ENCODE data around the gene RNF138. TPM values are rescaled to one million over a fixed set of nuclear protein-coding genes. Genes with fewer than 3 reads are reported as not detected.
A peak's percentile ranks its signal among the peaks of the same experiment; 100 is the strongest.
"Not testable (repeated sequence)": the region's sequence is repeated elsewhere in the genome, so short reads cannot be mapped to it uniquely, and the experiment has no call there.

Gene RNF138
- total RNA-seq, 1 experiment from 2014 or later: 56.7 TPM

DNA sequence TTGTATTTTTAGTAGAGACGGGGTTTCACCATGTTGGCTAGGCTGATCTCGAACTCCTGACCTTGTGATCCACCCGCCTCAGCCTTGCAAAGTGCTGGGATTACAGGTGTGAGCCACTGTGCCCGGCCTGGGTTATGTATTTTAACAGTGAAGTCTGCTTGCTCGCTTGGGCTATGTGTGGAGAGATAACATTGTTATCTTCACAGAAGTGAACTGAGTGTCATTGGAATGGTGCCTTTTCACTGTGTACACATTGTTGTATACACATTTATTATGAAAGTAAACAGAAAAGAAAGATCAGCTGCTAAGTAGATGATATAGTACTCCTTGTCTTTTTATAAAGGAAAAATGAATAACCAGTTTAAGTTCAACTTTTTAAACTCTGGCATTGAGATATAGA is 30.4 kb downstream of the RNF138 start:
- DNase-seq (ENCODE audit: low read depth in 1 of 2, low spot score in 2 of 2): no peak
- Histone ChIP-seq H3K27me3 (replicated peaks) (no peaks in the 10 kb centered on the region), H3K27ac (no peak overlapping the region), H3K4me1 (replicated peaks) (no peaks in the 10 kb centered on the region), H3K36me3 (peaks cover 55% of the 10 kb centered on the region), H3K9me3 (replicated peaks) (no peaks in the 10 kb centered on the region), H3K4me3 (no peak overlapping the region)

DNA sequence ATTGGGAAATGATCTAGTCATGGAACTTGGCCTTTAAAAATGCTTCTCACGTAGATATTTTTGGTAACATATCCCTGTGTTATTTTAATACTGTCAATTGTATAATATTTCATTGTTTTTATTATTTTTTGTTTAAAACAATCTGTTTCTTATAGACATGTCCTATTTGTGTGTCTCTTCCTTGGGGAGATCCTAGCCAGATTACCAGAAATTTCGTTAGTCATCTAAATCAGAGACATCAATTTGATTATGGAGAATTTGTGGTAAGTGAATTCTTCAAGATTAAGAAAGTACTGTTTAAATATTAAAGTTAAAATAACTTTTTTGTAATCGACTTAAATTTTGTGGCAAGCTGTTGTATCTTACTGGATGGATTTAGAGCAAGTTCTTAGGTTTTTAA is 34.9 kb downstream of the RNF138 start:
- Histone ChIP-seq H3K27ac (no peak overlapping the region), H3K27me3 (replicated peaks) (no peaks in the 10 kb centered on the region), H3K4me1 (replicated peaks) (no peaks in the 10 kb centered on the region), H3K36me3 (peaks cover 54% of the 10 kb centered on the region), H3K4me3 (no peak overlapping the region), H3K9me3 (replicated peaks) (no peaks in the 10 kb centered on the region)
- DNase-seq (ENCODE audit: low read depth in 1 of 2, low spot score in 2 of 2): no peak

DNA sequence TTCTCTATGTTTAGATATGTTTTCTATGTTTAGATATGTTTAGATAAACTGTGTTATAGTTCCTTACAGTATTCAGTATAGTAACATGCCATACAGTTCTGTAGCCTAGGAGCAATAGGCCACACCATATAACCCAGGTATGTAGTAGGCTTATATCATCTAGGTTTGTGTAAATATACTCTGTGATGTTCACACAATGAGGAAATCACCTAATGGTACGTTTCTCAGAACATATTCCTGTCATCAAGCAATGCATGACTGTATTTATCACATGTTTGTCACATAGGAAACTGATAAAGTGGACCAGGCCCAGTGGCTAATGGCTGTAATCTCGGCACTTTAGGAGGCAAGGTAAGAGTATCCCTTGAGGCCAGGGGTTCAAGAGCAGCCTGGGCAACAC is 44.0 kb downstream of the RNF138 start:
- Histone ChIP-seq H3K9me3 (replicated peaks) (no peaks in the 10 kb centered on the region), H3K27me3 (replicated peaks) (no peaks in the 10 kb centered on the region), H3K27ac (no peak overlapping the region), H3K36me3 (peaks cover 5% of the 10 kb centered on the region), H3K4me1 (replicated peaks) (no peaks in the 10 kb centered on the region), H3K4me3 (no peak overlapping the region)
- no peak for DNase-seq (ENCODE audit: low read depth in 1 of 2, low spot score in 2 of 2)

DNA sequence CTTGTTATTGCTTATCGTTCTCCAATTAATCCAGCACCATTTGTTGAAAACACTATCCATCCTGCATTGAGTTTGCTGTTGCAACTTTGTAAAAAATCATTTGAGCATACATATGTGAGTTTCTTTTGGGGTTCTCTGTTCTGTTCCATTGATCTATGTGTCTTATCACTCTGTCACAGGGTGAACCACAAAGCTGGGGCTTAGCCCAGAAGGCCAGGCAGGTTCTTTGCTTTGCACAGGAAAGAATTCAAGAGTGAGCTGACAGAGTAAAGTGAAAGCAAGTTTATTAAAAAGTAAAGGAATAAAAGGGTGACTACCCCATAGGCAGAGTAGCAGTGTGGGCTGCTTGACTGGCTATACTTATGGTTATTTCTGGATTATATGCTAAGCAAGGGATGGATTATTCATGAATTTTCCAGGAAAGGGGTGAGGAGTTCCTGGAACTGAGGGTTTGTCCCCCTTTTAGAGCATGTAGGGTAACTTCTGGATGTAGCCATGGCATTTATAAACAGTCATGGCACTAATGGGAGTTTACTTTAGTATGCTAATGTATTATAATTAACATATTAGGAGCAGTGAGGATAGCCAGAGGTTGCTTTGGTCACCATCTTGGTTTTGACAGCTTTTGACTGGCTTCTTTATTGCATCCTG is 46.8 kb downstream of the RNF138 start:
- H3K9me3 ChIP-seq (replicated peaks): no peaks in the 10 kb centered on the region
- no peaks in the 10 kb centered on the region for H3K27me3 ChIP-seq (replicated peaks)
- no peaks in the 10 kb centered on the region for H3K4me1 ChIP-seq (replicated peaks)
- no peak for DNase-seq (ENCODE audit: low read depth in 1 of 2, low spot score in 2 of 2)
- no peak overlapping the region for H3K27ac ChIP-seq
- no peaks in the 10 kb centered on the region for H3K36me3 ChIP-seq
- H3K4me3 ChIP-seq: no peak overlapping the region

DNA sequence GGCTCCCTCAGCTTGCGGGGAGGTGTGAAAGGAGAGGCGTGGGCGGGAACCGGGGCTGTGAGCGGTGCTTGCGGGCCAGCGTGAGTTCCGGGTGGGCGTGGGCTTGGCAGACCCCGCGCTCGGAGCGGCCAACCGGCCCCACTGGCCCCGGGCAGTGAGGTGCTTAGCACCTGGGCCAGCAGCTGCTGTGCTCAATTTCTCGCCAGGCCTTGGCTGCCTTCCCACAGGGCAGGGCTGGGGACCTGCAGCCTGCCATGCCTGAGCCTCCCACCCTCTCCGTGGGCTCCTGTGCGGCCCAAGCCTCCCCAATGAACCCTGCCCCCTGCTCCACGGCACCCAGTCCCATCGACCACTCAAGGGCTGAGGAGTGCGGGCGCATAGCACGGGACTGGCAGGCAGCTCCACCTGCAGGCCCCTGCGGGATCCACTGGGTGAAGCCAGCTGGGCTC is 48.2 kb downstream of the RNF138 start:
- Histone ChIP-seq H3K27me3 (replicated peaks) (no peaks in the 10 kb centered on the region), H3K27ac (no peak overlapping the region), H3K9me3 (replicated peaks) (no peaks in the 10 kb centered on the region), H3K4me3 (no peak overlapping the region), H3K4me1 (replicated peaks) (no peaks in the 10 kb centered on the region), H3K36me3 (no peaks in the 10 kb centered on the region)
- no peak for DNase-seq (ENCODE audit: low read depth in 1 of 2, low spot score in 2 of 2)

DNA sequence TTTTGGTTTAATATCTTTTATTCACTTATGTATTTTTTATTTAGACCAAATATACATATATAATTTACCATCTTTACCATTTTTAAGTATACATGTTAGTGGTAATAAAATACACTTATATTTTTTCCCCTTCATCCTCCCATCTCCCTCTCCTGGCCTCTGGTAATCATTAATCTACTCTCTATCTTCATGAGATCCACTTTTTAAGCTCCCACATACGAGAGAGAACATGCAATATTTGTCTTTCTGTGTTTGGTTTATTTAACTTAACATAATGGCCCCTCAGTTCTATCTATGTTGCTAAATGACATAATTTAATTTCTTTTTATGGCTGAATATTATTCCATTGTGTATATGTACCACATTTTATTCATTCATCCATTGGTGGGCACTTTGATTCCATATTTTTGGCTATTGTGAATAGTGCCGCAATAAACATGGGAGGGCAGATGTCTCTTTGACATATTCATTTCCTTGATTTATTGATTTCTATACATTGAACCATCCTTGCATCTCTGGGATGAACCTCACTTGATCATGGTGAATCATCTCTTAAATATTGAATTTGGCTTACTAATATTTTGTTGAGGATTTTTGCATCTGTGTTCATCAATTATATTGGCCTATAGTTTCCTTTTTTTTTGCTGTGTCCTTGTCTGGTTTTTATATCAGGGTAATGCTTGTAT is 56.7 kb downstream of the RNF138 start:
- DNase-seq (ENCODE audit: low read depth in 1 of 2, low spot score in 2 of 2): no peak
- Histone ChIP-seq H3K9me3 (replicated peaks) (no peaks in the 10 kb centered on the region), H3K4me3 (no peak overlapping the region), H3K4me1 (replicated peaks) (no peaks in the 10 kb centered on the region), H3K36me3 (no peaks in the 10 kb centered on the region), H3K27ac (no peak overlapping the region), H3K27me3 (replicated peaks) (no peaks in the 10 kb centered on the region)

DNA sequence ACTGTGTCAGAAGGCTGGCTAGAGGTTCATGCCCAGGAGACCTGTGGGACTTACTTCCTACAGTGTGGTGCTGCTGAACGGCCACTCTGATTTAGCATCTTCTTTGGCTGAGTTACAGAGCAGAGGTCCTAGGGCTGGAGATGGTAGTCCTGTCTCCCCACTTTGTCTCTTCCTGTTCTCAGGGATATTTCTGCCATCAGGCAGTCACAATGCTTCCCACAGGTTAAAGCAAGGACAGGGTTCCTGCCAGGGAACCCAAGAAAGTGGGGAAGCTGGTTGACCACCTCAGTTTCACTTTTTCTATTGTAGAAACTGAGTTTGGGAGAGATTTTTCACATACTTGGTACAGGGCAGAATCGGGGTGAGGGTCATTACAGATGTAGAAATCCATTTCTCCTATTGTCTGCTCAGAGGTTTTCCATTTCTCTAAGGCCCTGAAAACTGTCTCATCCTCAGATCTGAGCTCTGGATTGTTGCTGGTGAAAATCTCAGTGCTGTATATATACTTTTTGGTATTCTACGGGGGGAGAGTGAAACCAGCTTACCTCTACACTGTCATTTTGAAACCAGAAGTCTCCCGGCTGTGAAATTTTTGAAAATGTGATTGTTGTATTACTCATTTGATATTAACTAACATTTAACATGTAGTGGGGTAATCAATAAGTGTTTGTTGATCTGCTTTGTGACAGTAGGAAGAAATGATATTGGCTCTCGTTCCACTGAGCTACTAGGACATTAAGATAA is 61.2 kb downstream of the RNF138 start:
- H3K4me3 ChIP-seq: no peak overlapping the region
- H3K27ac ChIP-seq: no peak overlapping the region
- no peak for DNase-seq (ENCODE audit: low read depth in 1 of 2, low spot score in 2 of 2)
- H3K27me3 ChIP-seq (replicated peaks): peaks cover 6% of the 10 kb centered on the region; the same call in 1 of the 2 replicates
- no peaks in the 10 kb centered on the region for H3K9me3 ChIP-seq (replicated peaks)
- H3K36me3 ChIP-seq: no peaks in the 10 kb centered on the region
- H3K4me1 ChIP-seq (replicated peaks): no peaks in the 10 kb centered on the region

DNA sequence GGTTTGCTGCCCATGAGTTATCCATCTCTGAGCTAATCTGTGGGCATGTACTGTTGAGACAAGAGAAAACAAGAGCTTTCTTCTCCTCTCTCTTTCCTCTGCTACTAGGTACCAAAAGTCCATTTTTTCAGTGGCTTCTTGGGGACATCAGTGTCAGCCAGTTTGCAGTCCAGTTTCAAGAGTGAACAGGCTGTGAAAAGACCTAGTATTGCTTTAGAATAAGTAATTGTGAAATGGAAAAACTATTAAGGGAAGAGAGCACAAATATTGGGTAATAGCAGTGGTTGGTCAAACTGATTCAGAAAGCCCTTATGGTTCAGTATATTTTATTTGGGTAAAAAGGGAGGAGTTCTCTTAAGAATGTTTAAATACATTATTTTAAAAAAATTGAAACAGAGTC is 65.2 kb downstream of the RNF138 start:
- H3K9me3 ChIP-seq (replicated peaks): no peaks in the 10 kb centered on the region
- no peak overlapping the region for H3K27ac ChIP-seq
- H3K4me3 ChIP-seq: no peak overlapping the region
- H3K4me1 ChIP-seq (replicated peaks): no peaks in the 10 kb centered on the region
- H3K27me3 ChIP-seq (replicated peaks): peaks cover 6% of the 10 kb centered on the region; the same call in 1 of the 2 replicates
- no peak for DNase-seq (ENCODE audit: low read depth in 1 of 2, low spot score in 2 of 2)
- H3K36me3 ChIP-seq: no peaks in the 10 kb centered on the region

DNA sequence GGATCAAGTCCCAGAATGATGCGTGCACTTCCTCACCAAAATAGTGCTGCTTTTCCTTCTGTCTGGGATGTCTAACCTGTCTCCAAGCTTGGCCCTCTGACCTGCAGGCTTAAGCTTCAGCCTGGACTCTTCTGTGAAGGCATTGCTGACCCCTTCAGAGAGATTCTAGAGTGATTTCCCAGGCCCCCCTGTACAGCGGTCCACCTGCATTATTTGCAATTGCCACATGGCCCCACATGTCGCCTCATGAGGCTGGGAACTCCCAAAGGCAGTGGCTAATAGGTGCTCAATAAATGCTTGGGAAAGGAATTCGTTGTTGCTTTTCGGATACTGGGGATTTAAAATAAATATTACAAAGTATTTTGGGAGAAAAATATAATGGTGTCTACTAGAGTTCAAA is 65.9 kb downstream of the RNF138 start:
- Histone ChIP-seq H3K36me3 (no peaks in the 10 kb centered on the region), H3K27me3 (replicated peaks) (peaks cover 6% of the 10 kb centered on the region; the same call in 1 of the 2 replicates), H3K9me3 (replicated peaks) (no peaks in the 10 kb centered on the region), H3K4me1 (replicated peaks) (no peaks in the 10 kb centered on the region), H3K4me3 (no peak overlapping the region), H3K27ac (no peak overlapping the region)
- DNase-seq (ENCODE audit: low read depth in 1 of 2, low spot score in 2 of 2): no peak

DNA sequence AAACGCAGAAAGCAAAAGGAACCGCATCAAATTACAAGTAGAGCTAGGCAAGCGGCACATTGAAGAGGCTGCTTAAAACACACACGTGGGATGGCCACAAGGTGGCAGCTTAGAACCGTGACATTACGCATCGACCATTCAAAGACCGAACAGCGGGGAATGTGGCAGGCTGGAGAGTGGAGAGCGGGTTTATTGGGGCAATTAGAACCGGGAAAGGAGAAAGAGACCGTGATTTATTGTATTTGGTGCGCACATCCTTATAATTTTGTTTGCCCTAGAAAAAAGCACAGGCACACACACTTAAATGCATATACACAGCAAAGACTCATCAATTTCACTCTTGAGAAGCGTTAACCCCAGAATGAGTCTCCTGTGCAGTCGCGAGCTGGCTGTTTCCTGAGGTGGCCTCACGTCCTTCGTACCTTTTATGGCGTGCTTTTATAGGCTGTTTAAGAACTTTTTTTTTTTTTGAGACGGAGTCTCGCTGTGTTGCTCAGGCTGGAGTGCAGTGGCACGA is 66.5 kb downstream of the RNF138 start:
- H3K27me3 ChIP-seq (replicated peaks): peaks cover 6% of the 10 kb centered on the region; the same call in 1 of the 2 replicates
- H3K4me1 ChIP-seq (replicated peaks): no peaks in the 10 kb centered on the region
- no peak overlapping the region for H3K4me3 ChIP-seq
- no peak overlapping the region for H3K27ac ChIP-seq
- H3K9me3 ChIP-seq (replicated peaks): no peaks in the 10 kb centered on the region
- DNase-seq (ENCODE audit: low read depth in 1 of 2, low spot score in 2 of 2): peak; percentile 56 to 74
- H3K36me3 ChIP-seq: no peaks in the 10 kb centered on the region

DNA sequence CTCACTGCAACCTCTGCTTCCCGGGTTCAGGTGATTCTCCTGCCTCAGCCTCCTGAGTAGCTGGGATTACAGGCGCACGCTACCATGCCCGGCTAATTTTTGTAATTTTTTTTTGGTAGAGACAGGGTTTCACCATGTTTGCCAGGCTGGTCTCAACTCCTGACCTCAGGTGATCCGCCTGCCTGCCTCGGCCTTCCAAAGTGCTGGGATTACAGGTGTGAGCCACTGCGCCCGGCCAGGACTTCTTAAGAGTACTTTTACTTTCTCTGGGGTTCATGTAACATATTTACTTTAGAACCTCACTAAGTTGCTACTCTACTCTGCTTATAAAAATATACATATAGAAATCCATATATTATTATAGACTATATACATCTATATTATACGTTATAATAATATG is 67.0 kb downstream of the RNF138 start:
- H3K4me1 ChIP-seq (replicated peaks): not testable (repeated sequence)

DNA sequence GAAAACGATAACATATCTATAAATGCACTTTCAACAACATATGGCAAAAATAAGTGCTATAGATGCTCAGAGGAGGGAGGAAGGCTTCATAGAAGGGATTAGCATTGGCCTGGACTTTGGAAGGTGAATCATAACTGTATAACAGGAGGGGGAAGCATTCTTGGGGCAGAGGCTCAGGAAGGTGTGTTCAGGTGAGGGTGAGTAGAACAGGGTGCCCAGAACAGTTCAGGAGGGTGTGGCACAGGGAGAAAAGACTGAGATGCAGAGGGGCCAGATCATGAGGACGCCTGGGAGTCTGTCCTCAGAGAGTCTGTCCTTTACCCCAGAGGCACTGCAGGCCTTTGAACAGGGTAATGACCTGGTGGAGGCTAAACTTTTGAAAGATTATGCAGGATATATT is 68.9 kb downstream of the RNF138 start:
- no peak overlapping the region for H3K27ac ChIP-seq
- DNase-seq (ENCODE audit: low read depth in 1 of 2, low spot score in 2 of 2): no peak
- no peaks in the 10 kb centered on the region for H3K36me3 ChIP-seq
- H3K4me3 ChIP-seq: no peak overlapping the region
- no peaks in the 10 kb centered on the region for H3K4me1 ChIP-seq (replicated peaks)
- H3K9me3 ChIP-seq (replicated peaks): no peaks in the 10 kb centered on the region
- peaks cover 4% of the 10 kb centered on the region; the same call in 1 of the 2 replicates for H3K27me3 ChIP-seq (replicated peaks)

More for the DNA sequence above, 67.0 kb downstream of the RNF138 start:
- H3K36me3 ChIP-seq; H3K9me3 ChIP-seq (replicated peaks); H3K27me3 ChIP-seq (replicated peaks); H3K27ac ChIP-seq; H3K4me3 ChIP-seq; DNase-seq (ENCODE audit: low read depth in 1 of 2, low spot score in 2 of 2): not testable (repeated sequence)

DNA sequence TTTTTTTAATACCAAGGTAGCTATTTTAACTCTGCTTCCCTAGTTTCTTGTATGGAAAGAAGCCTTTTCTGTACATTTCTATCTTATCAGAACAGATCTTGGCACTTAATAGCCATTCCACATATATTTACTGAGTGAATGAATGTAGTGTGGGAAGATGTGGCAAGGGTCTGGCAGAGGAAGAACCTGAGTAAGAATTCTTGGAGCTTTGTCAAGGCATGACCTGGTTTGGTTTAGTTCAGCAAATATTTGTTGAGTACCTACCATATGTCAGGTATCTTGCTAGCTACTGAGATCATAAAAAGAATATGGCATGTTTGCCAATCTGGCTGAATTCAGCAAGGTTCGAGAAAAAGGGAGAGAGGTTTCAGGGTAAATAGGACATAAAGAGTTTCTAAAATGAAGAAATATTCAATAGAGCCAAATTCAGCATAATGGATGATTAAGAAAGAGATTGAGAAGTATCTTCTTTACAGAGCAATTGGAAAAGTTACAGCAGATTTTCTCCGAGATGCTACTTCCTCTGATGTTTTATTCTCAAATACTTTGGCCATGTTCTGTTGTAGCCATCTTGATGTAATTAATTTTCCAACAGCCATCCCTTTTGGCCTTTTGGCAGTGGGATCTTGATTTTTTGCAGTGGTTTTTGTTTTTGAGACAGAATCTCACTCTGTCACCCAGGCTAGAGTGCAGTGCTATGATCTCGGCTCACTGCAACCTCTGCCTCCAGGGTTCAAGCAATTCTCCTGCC is 76.5 kb downstream of the RNF138 start:
- Histone ChIP-seq H3K4me3 (no peak overlapping the region), H3K4me1 (replicated peaks) (no peaks in the 10 kb centered on the region), H3K36me3 (no peaks in the 10 kb centered on the region), H3K9me3 (replicated peaks) (no peaks in the 10 kb centered on the region), H3K27me3 (replicated peaks) (no peaks in the 10 kb centered on the region), H3K27ac (no peak overlapping the region)
- DNase-seq (ENCODE audit: low read depth in 1 of 2, low spot score in 2 of 2): no peak
